IMR-90 (cell line): ENCODE data around the gene SCARF2. TPM values are rescaled to one million over a fixed set of nuclear protein-coding genes. Genes with fewer than 3 reads are reported as not detected.

ENCODE experiments used
- ATAC-seq: fragments of 200-7000 bp; cut with Tn5 transposase; 2 replicates; pipeline ENCODE4 v1.9.1; 2020; ENCODE audit warnings: low read depth, mild to moderate bottlenecking, moderate library complexity
- BruUV-seq: library from RNA; stranded (reverse); fragments of 400-500 nt; replicated peaks from 2 replicates; lab custom pipeline; 2021; lab: Mats Ljungman, UMichigan
- CTCF ChIA-PET: fragments of 300-600 bp; formaldehyde crosslinking; extraction: SDS; loops from one replicate; lab custom pipeline; 2021; ENCODE audit warnings: antibody characterized with exemption; lab: Yijun Ruan, JAX
- POLR2A ChIA-PET: fragments of 300-600 bp; sonication (Branson Sonifier 250); formaldehyde crosslinking; loops from one replicate; lab custom pipeline; 2022; ENCODE audit warnings: antibody characterized with exemption; ENCODE audit not compliant: unreplicated experiment; lab: Charles Lee
- DNase-seq: peaks from one replicate; pipeline ENCODE4 v3.0.0; 2013
- H2AFZ ChIP-seq: replicated peaks from 2 replicates; pipeline ENCODE3; 2013; ENCODE audit warnings: low read length, mild to moderate bottlenecking; ENCODE audit not compliant: poor library complexity
- H2AK5ac ChIP-seq: 2 replicates; pipeline ENCODE4 v1.6.1; 2013; ENCODE audit warnings: low read depth, low read length, inconsistent platforms
- H2AK9ac ChIP-seq: replicated peaks from 2 replicates; pipeline ENCODE3; 2013; ENCODE audit warnings: mild to moderate bottlenecking, low read depth, low read length, moderate library complexity; ENCODE audit not compliant: poor library complexity
- H2BK120ac ChIP-seq: 2 replicates; pipeline ENCODE4 v1.6.1; 2013; ENCODE audit warnings: low read depth, low read length, inconsistent platforms
- H2BK15ac ChIP-seq: 3 replicates; pipeline ENCODE4 v1.6.1; 2013; ENCODE audit warnings: low read depth, low read length, inconsistent platforms
- H2BK20ac ChIP-seq: 2 replicates; pipeline ENCODE4 v1.6.1; 2013; ENCODE audit warnings: low read depth, mild to moderate bottlenecking, inconsistent platforms, low read length, moderate library complexity
- H2BK5ac ChIP-seq: 2 replicates; pipeline ENCODE4 v1.6.1; 2013; ENCODE audit warnings: mild to moderate bottlenecking, low read depth, low read length, inconsistent platforms; ENCODE audit not compliant: poor library complexity, severe bottlenecking
- H3K14ac ChIP-seq: replicated peaks from 2 replicates; pipeline ENCODE4 v1.6.1; 2013; ENCODE audit warnings: low read depth, low read length, inconsistent platforms
- H3K18ac ChIP-seq: 2 replicates; pipeline ENCODE4 v1.6.1; 2013; ENCODE audit warnings: low read depth, low read length, control low read depth
- H3K23ac ChIP-seq: 2 replicates; pipeline ENCODE4 v1.6.1; 2013; ENCODE audit warnings: low read depth, low read length, inconsistent platforms
- H3K27ac ChIP-seq: 2 replicates; pipeline ENCODE4 v1.5.1; 2013; ENCODE audit warnings: mild to moderate bottlenecking, control low read depth, low read length; ENCODE audit not compliant: insufficient read depth
- H3K27me3 ChIP-seq: 2 replicates; pipeline ENCODE4 v1.6.1; 2013; ENCODE audit warnings: low read length; ENCODE audit not compliant: control insufficient read depth, insufficient read depth
- H3K36me3 ChIP-seq: 2 replicates; pipeline ENCODE4 v1.6.1; 2013; ENCODE audit warnings: low read length, mixed read lengths; ENCODE audit not compliant: control insufficient read depth, insufficient read depth
- H3K4ac ChIP-seq: 2 replicates; pipeline ENCODE4 v1.6.1; 2013; ENCODE audit warnings: low read depth, low read length, inconsistent platforms
- H3K4me1 ChIP-seq: 2 replicates; pipeline ENCODE4 v1.6.1; 2013; ENCODE audit warnings: low read length, mixed read lengths; ENCODE audit not compliant: control insufficient read depth, insufficient read depth
- H3K4me2 ChIP-seq: 2 replicates; pipeline ENCODE4 v1.6.1; 2013; ENCODE audit warnings: low read depth, mild to moderate bottlenecking, control low read depth, low read length, moderate library complexity
- H3K4me3 ChIP-seq: 2 replicates; pipeline ENCODE4 v1.5.1; 2013; ENCODE audit warnings: low read depth, mild to moderate bottlenecking, control low read depth, low read length, moderate library complexity; ENCODE audit not compliant: insufficient read depth
- H3K56ac ChIP-seq: 2 replicates; pipeline ENCODE4 v1.6.1; 2013; ENCODE audit warnings: low read length, inconsistent platforms; ENCODE audit not compliant: insufficient read depth; ENCODE audit errors: extremely low read depth
- H3K79me1 ChIP-seq, 2 experiments: 2 replicates each; pipeline ENCODE4 v1.6.1; 2013; ENCODE audit warnings: low read length in 2 of 2, inconsistent platforms in 1 of 2, low read depth in 1 of 2
- H3K9ac ChIP-seq: 2 replicates; pipeline ENCODE4 v1.6.1; 2013; ENCODE audit warnings: low read depth, low read length, control low read depth
- H3K9me1 ChIP-seq: 2 replicates; pipeline ENCODE4 v1.6.1; 2013; ENCODE audit warnings: low read length, inconsistent platforms; ENCODE audit not compliant: insufficient read depth
- H3K9me3 ChIP-seq: 2 replicates; pipeline ENCODE4 v1.6.1; 2013; ENCODE audit warnings: low read length; ENCODE audit not compliant: control insufficient read depth, insufficient read depth
- H4K20me1 ChIP-seq: 2 replicates; pipeline ENCODE4 v1.6.1; 2013; ENCODE audit warnings: low read length, inconsistent platforms; ENCODE audit not compliant: insufficient read depth
- H4K5ac ChIP-seq: 2 replicates; pipeline ENCODE4 v1.6.1; 2013; ENCODE audit warnings: mild to moderate bottlenecking, low read depth, low read length, control low read depth
- H4K8ac ChIP-seq, 2 experiments: 2 replicates each; pipeline ENCODE4 v1.6.1; 2013; ENCODE audit warnings: low read depth in 2 of 2, low read length in 2 of 2, control low read depth in 1 of 2, inconsistent platforms in 1 of 2
- H4K91ac ChIP-seq: 2 replicates; pipeline ENCODE4 v1.6.1; 2013; ENCODE audit warnings: low read depth, low read length, inconsistent platforms; ENCODE audit not compliant: insufficient read depth
- BHLHE40 ChIP-seq: fragments of 150-350 bp; IDR thresholded peaks from 2 replicates; pipeline ENCODE4 v1.6.1; 2016; ENCODE audit warnings: mild to moderate bottlenecking, low read depth, low read length
- CEBPB ChIP-seq: IDR thresholded peaks from 2 replicates; pipeline ENCODE4 v1.6.1; 2012; ENCODE audit warnings: low read depth, low read length, improper control_type of control experiment
- CHD1 ChIP-seq: IDR thresholded peaks from 2 replicates; pipeline ENCODE4 v1.6.1; 2012; ENCODE audit warnings: low read depth, low read length, improper control_type of control experiment
- FOS ChIP-seq: fragments of 150-350 bp; IDR thresholded peaks from 2 replicates; pipeline ENCODE4 v1.6.1; 2016; ENCODE audit warnings: low read depth, low read length
- MAFK ChIP-seq: IDR thresholded peaks from 2 replicates; pipeline ENCODE4 v1.6.1; 2012; ENCODE audit warnings: low read depth, low read length, improper control_type of control experiment
- MAZ ChIP-seq: IDR thresholded peaks from 2 replicates; pipeline ENCODE4 v1.6.1; 2012; ENCODE audit warnings: low read depth, mild to moderate bottlenecking, low read length, improper control_type of control experiment, moderate library complexity, borderline replicate concordance
- MXI1 ChIP-seq: IDR thresholded peaks from 2 replicates; pipeline ENCODE4 v1.6.1; 2012; ENCODE audit warnings: low read depth, mild to moderate bottlenecking, low read length, moderate library complexity, borderline replicate concordance
- NFE2L2 ChIP-seq: fragments of 150-350 bp; IDR thresholded peaks from 2 replicates; pipeline ENCODE4 v1.6.1; 2016; ENCODE audit warnings: low read depth, mild to moderate bottlenecking, low read length
- POLR2A ChIP-seq: IDR thresholded peaks from 2 replicates; pipeline ENCODE4 v1.6.1; 2012; ENCODE audit warnings: mild to moderate bottlenecking, low read depth, low read length
- RAD21 ChIP-seq: IDR thresholded peaks from 2 replicates; pipeline ENCODE4 v1.6.1; 2012; ENCODE audit warnings: low read length, improper control_type of control experiment
- RCOR1 ChIP-seq: IDR thresholded peaks from 2 replicates; pipeline ENCODE4 v1.6.1; 2012; ENCODE audit warnings: mild to moderate bottlenecking, low read length, improper control_type of control experiment; ENCODE audit not compliant: insufficient replicate concordance
- RFX5 ChIP-seq: IDR thresholded peaks from 2 replicates; pipeline ENCODE4 v1.8.0; 2012; ENCODE audit warnings: low read depth, mild to moderate bottlenecking, low read length, moderate library complexity
- SMC3 ChIP-seq: fragments of 150-350 bp; IDR thresholded peaks from 2 replicates; pipeline ENCODE4 v1.6.1; 2016; ENCODE audit warnings: low read depth, mild to moderate bottlenecking, antibody characterized with exemption, low read length, moderate library complexity
- WGBS, 2 experiments: methylation state at CpG; one replicate each; pipeline versions ENCODE4 v1.1.5 to v1.1.7; 2013; ENCODE audit warnings: missing lambda C conversion rate in 2 of 2; ENCODE audit not compliant: insufficient read length in 1 of 2; ENCODE audit errors: extremely low coverage in 2 of 2; 5-methylcytosine and 5-hydroxymethylcytosine counted together
- dilution Hi-C: fragments of 300-500 bp; cut with HindIII; formaldehyde crosslinking; loops from one replicate; pipeline ENCODE4 v1.14.3; 2018; ENCODE audit warnings: low sequenced_read_pairs; ENCODE audit not compliant: unreplicated experiment
- in situ Hi-C: fragments of 300-500 bp; cut with MboI; formaldehyde crosslinking; loops from 3 replicates; pipeline ENCODE4 v1.14.3; 2019; ENCODE audit warnings: low sequenced_read_pairs, inconsistent platforms, mixed read lengths
- intact Hi-C: fragments of 100-400 bp; cut with micrococcal nuclease; formaldehyde crosslinking; loops from 2 replicates; pipeline ENCODE4 v1.10.0; 2022
- polyA plus RNA-seq, 3 experiments: library from polyadenylated mRNA; depleted of rRNA; stranded (reverse); fragments of >200 nt; gene quantifications; 2 replicates each; pipeline ENCODE4 v1.2.3, GENCODE V29; 2012; ENCODE audit warnings: low replicate concordance in 1 of 3
- total RNA-seq: library from RNA; depleted of rRNA; stranded (reverse); fragments of >200 nt; gene quantifications from 2 replicates; pipeline ENCODE4 v1.2.3, GENCODE V29; 2012
- TF ChIP-seq, protein P1 (sequence below): fragments of 150-350 bp; IDR thresholded peaks from 2 replicates; pipeline ENCODE4 v1.6.1; 2017; ENCODE audit warnings: mild to moderate bottlenecking, antibody characterized with exemption, low read length, low read depth
- TF ChIP-seq, protein P2 (sequence below): conservative IDR thresholded peaks from 2 replicates; pipeline ENCODE4 v1.5.1; 2012; ENCODE audit warnings: mild to moderate bottlenecking, low read depth, low read length, improper control_type of control experiment
- TF ChIP-seq, protein P3 (sequence below): fragments of 150-350 bp; IDR thresholded peaks from 2 replicates; pipeline ENCODE4 v1.6.1; 2016; ENCODE audit warnings: low read depth, mild to moderate bottlenecking, low read length, moderate library complexity, borderline replicate concordance

SCARF2 gene
- total and polyA plus RNA-seq, 2 of the 4 experiments (the other 2 are of a cell fraction), result 3.4 to 37.0 TPM

DNA sequence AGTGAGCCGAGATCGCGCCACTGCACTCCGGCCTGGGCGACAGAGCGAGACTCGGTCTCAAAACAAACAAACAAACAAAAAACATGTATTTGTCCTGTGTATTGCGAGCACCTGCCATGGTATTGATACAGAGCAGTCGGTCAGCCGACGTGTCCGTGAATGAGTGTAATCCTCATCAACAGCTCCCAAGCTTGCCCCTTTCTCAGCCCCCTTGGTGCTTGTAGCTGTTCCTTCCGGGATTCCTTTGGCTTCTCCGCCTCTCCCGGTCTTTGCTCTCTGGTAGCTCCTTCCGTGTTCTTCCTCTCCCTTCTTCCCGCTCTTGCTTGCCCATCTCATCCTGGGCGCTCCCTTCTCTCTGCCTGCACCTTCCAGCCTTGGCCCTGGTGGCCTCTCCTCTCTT lies 32.7 kb downstream of the SCARF2 start:
- Histone ChIP-seq H2BK120ac (no peak overlapping the region), H2AK9ac (no peak overlapping the region), H2BK20ac (no peak overlapping the region), H4K20me1 (no peaks in the 10 kb centered on the region; the same call in 1 of the 2 replicates), H3K27ac (no peak overlapping the region), H3K36me3 (peaks cover 50% of the 10 kb centered on the region), H4K8ac (no peak overlapping the region), H2BK15ac (no peak overlapping the region), H3K27me3 (no peaks in the 10 kb centered on the region), H3K56ac (no peak overlapping the region), H3K4ac (no peak overlapping the region), H3K18ac (no peak overlapping the region), H3K9ac (no peak overlapping the region), H2AK5ac (no peak overlapping the region), H3K9me3 (no peaks in the 10 kb centered on the region), H3K9me1 (peaks cover 14% of the 10 kb centered on the region), H3K4me2 (no peak overlapping the region), H2BK5ac (no peak overlapping the region), H4K91ac (no peak overlapping the region), H3K4me1 (no peaks in the 10 kb centered on the region), H3K4me3 (no peak overlapping the region), H3K23ac (no peak overlapping the region), H4K5ac (no peak overlapping the region), H2AFZ (no peak overlapping the region), H3K14ac (no peak overlapping the region), H3K79me1 (peaks cover 8 to 11% of the 10 kb centered on the region in 2 experiments; a peak in 3 of 4 replicates)
- intact Hi-C loops (no loop called here), dilution Hi-C loops (no loop called here), in situ Hi-C loops (no loop called here)
- POLR2A ChIA-PET, result no interaction called here
- TF ChIP-seq CHD1, result no peak
- TF ChIP-seq SMC3, result no peak
- TF ChIP-seq MAFK, result no peak
- TF ChIP-seq, protein P1, sequence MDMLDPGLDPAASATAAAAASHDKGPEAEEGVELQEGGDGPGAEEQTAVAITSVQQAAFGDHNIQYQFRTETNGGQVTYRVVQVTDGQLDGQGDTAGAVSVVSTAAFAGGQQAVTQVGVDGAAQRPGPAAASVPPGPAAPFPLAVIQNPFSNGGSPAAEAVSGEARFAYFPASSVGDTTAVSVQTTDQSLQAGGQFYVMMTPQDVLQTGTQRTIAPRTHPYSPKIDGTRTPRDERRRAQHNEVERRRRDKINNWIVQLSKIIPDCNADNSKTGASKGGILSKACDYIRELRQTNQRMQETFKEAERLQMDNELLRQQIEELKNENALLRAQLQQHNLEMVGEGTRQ, result no peak
- TF ChIP-seq NFE2L2, result no peak
- TF ChIP-seq RAD21, result no peak
- TF ChIP-seq MAZ, result no peak
- TF ChIP-seq, protein P2, sequence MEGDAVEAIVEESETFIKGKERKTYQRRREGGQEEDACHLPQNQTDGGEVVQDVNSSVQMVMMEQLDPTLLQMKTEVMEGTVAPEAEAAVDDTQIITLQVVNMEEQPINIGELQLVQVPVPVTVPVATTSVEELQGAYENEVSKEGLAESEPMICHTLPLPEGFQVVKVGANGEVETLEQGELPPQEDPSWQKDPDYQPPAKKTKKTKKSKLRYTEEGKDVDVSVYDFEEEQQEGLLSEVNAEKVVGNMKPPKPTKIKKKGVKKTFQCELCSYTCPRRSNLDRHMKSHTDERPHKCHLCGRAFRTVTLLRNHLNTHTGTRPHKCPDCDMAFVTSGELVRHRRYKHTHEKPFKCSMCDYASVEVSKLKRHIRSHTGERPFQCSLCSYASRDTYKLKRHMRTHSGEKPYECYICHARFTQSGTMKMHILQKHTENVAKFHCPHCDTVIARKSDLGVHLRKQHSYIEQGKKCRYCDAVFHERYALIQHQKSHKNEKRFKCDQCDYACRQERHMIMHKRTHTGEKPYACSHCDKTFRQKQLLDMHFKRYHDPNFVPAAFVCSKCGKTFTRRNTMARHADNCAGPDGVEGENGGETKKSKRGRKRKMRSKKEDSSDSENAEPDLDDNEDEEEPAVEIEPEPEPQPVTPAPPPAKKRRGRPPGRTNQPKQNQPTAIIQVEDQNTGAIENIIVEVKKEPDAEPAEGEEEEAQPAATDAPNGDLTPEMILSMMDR, result no peak
- TF ChIP-seq FOS, result no peak
- TF ChIP-seq MXI1, result no peak
- no peak for TF ChIP-seq RFX5
- TF ChIP-seq BHLHE40, result no peak
- TF ChIP-seq, protein P3, sequence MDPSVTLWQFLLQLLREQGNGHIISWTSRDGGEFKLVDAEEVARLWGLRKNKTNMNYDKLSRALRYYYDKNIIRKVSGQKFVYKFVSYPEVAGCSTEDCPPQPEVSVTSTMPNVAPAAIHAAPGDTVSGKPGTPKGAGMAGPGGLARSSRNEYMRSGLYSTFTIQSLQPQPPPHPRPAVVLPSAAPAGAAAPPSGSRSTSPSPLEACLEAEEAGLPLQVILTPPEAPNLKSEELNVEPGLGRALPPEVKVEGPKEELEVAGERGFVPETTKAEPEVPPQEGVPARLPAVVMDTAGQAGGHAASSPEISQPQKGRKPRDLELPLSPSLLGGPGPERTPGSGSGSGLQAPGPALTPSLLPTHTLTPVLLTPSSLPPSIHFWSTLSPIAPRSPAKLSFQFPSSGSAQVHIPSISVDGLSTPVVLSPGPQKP, result no peak
- TF ChIP-seq POLR2A, result no peak
- TF ChIP-seq RCOR1, result no peak
- no peak for TF ChIP-seq CEBPB
- BruUV-seq, result no TSS peak
- CTCF ChIA-PET, result interaction anchor here (1.3 kb wide), 1 partner anchor 13 kb away, joined by 4 read pairs; no protein-coding TSS in a partner anchor
- 91% methylated on average over 5 of the region's 18 CpGs; no CpG with 5 or more reads in 1 of the 2 experiments for WGBS, 2 experiments
- DNase-seq (no peak), ATAC-seq (no peak)
